ENCODE data around the gene GMDS. TPM values are rescaled to one million over a fixed set of nuclear protein-coding genes. Genes with fewer than 3 reads are reported as not detected.

The GMDS gene
- total and polyA plus RNA-seq, 2 experiments from 2014 or later, result 3.0 to 12.6 TPM

DNA sequence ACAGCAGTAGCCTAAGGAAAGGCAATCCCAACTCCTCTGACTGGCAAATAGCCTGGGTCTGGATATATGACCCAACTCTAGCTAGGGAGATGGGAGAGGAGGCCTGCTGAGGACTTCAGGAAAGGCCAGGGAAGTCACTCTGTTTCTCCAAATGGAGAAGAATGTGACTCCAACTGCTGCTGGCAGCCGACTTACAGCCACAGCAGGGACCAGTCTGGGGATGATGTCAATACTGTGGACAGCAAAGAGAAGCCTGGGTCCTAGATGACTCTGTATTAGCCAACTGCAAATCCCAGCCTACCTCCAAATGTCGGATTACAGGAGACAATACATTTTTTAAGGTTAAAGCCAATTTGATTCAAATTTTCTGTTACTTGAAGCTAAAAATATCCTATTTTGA, 403.1 kb downstream of the GMDS start:
- peaks cover 8% of the 10 kb centered on the region for H3K4me1 ChIP-seq (ENCODE audit: insufficient read depth)
- no peaks in the 10 kb centered on the region for H4K20me1 ChIP-seq (ENCODE audit: insufficient read depth)
- no peaks in the 10 kb centered on the region for H3K27me3 ChIP-seq (replicated peaks; ENCODE audit: insufficient read depth)
- H3F3A ChIP-seq (ENCODE audit: insufficient read depth), result no peaks in the 10 kb centered on the region
- no peak for TF ChIP-seq EZH2 (IDR thresholded peaks at IDR 0.05; ENCODE audit: insufficient read depth, poor library complexity, severe bottlenecking)
- no peak for TF ChIP-seq EZH2phosphoT487 (IDR thresholded peaks at IDR 0.05; ENCODE audit: insufficient read depth, low read depth)
- H3K79me2 ChIP-seq (ENCODE audit: insufficient read depth), result no peaks in the 10 kb centered on the region
- WGBS, 2 experiments (ENCODE audit: low coverage in 1 of 2, low lambda C conversion rate in 2 of 2, missing lambda C conversion rate in 2 of 2), result 85 to 87% methylated on average over 2 of the region's 2 CpGs
- no peak for DNase-seq
- in situ Hi-C loops (cut with MboI), result no loop called here
- H3K27ac ChIP-seq, result no peak overlapping the region
- H3K9me3 ChIP-seq (ENCODE audit: low read depth), result no peaks in the 10 kb centered on the region
- no peak overlapping the region for H3K4me2 ChIP-seq (ENCODE audit: unreplicated experiment)
- no peaks in the 10 kb centered on the region for H3K9me2 ChIP-seq (ENCODE audit: insufficient read depth)
- H3K9ac ChIP-seq, result no peak overlapping the region
- no peak overlapping the region for H2AFZ ChIP-seq
- H3K4me3 ChIP-seq, result no peak overlapping the region
- H3K36me3 ChIP-seq (ENCODE audit: low read depth), result no peaks in the 10 kb centered on the region

DNA sequence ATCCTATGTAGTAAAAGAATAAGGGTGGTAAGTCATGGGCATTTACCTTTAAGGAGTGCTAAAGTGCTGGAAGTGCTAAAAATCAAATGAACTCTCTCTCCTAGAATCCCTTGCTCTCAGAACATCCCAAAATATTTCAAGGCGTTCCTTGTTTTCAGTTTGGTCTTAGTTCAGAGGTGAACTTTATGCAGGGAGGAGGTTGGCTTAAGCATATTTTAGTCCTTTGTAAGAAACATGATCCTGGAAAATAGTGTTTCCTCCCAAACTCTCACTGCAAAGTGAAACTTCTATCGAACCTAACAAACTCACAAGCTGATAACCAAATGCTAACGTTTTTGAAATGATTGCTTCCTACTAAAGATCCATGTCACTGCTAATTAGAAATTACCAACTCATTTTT, 404.3 kb downstream of the GMDS start:
- Histone ChIP-seq H3K9me2 (ENCODE audit: insufficient read depth) (no peaks in the 10 kb centered on the region), H3K36me3 (ENCODE audit: low read depth) (no peaks in the 10 kb centered on the region), H3K79me2 (ENCODE audit: insufficient read depth) (no peaks in the 10 kb centered on the region), H4K20me1 (ENCODE audit: insufficient read depth) (no peaks in the 10 kb centered on the region), H3K9me3 (ENCODE audit: low read depth) (no peaks in the 10 kb centered on the region), H3K27me3 (replicated peaks; ENCODE audit: insufficient read depth) (no peaks in the 10 kb centered on the region), H3K4me1 (ENCODE audit: insufficient read depth) (peaks cover 8% of the 10 kb centered on the region), H3F3A (ENCODE audit: insufficient read depth) (no peaks in the 10 kb centered on the region), H3K4me3 (no peak overlapping the region), H3K4me2 (ENCODE audit: unreplicated experiment) (no peak overlapping the region), H3K27ac (no peak overlapping the region), H2AFZ (no peak overlapping the region), H3K9ac (no peak overlapping the region)
- DNase-seq, result no peak
- in situ Hi-C loops (cut with MboI), result no loop called here
- TF ChIP-seq EZH2 (IDR thresholded peaks at IDR 0.05; ENCODE audit: insufficient read depth, poor library complexity, severe bottlenecking), result no peak
- no peak for TF ChIP-seq EZH2phosphoT487 (IDR thresholded peaks at IDR 0.05; ENCODE audit: insufficient read depth, low read depth)
- 77 to 87% methylated on average over 3 of the region's 3 CpGs for WGBS, 2 experiments (ENCODE audit: low coverage in 1 of 2, low lambda C conversion rate in 2 of 2, missing lambda C conversion rate in 2 of 2)

DNA sequence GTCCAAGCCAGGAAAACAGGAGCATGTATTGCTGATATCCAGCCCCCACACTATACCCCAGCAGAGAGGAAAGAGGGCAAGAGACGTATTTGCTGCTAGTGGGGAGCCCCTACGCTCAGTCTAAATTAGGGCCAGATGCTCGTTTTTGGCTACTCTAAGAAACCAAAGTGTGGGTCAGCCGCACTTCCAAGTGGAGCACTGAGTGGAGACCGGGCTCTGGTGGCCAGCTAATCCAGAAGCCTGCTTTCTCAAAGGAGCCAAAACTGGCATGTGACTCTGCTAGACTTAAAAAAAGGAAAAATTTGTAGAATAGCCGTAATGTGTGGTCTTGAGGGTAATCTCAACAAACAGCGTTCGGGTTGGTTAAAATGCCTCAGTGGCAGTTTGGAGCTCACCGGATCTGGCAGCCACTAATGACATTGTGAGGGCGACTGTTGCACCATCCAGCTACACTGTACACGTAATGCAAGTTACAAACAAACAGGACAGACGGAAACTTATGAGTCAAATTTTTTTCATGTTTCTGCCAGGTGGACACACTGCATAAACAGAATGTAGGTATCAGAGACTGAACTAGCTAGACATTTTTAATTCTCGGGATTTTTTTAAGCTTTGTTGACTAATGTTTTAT, 404.8 kb downstream of the GMDS start:
- no peaks in the 10 kb centered on the region for H4K20me1 ChIP-seq (ENCODE audit: insufficient read depth)
- no peaks in the 10 kb centered on the region for H3K36me3 ChIP-seq (ENCODE audit: low read depth)
- 82 to 88% methylated on average over 13 of the region's 13 CpGs for WGBS, 2 experiments (ENCODE audit: low coverage in 1 of 2, low lambda C conversion rate in 2 of 2, missing lambda C conversion rate in 2 of 2)
- no peaks in the 10 kb centered on the region for H3F3A ChIP-seq (ENCODE audit: insufficient read depth)
- no peaks in the 10 kb centered on the region for H3K9me3 ChIP-seq (ENCODE audit: low read depth)
- H3K4me3 ChIP-seq, result no peak overlapping the region
- no peak overlapping the region for H3K4me2 ChIP-seq (ENCODE audit: unreplicated experiment)
- H2AFZ ChIP-seq, result no peak overlapping the region
- no peak overlapping the region for H3K9ac ChIP-seq
- H3K9me2 ChIP-seq (ENCODE audit: insufficient read depth), result no peaks in the 10 kb centered on the region
- no peak for DNase-seq
- H3K4me1 ChIP-seq (ENCODE audit: insufficient read depth), result peaks cover 8% of the 10 kb centered on the region
- H3K79me2 ChIP-seq (ENCODE audit: insufficient read depth), result no peaks in the 10 kb centered on the region
- no peaks in the 10 kb centered on the region for H3K27me3 ChIP-seq (replicated peaks; ENCODE audit: insufficient read depth)
- in situ Hi-C loops (cut with MboI), result no loop called here
- no peak overlapping the region for H3K27ac ChIP-seq
- TF ChIP-seq EZH2 (IDR thresholded peaks at IDR 0.05; ENCODE audit: insufficient read depth, poor library complexity, severe bottlenecking) (no peak), EZH2phosphoT487 (IDR thresholded peaks at IDR 0.05; ENCODE audit: insufficient read depth, low read depth) (no peak)

DNA sequence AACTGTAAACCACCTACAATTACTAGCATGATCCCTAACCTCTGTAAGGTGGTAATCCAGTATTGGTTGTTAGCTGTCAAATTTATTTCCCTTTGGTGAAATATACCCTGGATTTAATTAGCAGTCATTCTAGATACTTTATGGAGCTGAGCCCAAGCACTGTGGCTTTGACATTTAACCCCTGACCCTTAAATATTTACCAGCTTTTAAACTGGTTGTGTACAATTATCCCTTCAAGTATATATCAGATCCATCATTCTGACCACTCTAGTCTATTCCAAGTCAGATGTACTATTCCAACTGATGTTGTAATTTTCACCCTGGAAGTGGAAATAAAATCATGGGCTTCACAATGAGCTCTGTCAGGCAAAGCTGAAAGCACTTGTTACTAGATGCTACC, 406.0 kb downstream of the GMDS start:
- Histone ChIP-seq H3K27ac (no peak overlapping the region), H3F3A (ENCODE audit: insufficient read depth) (no peaks in the 10 kb centered on the region), H3K27me3 (replicated peaks; ENCODE audit: insufficient read depth) (no peaks in the 10 kb centered on the region), H3K4me2 (ENCODE audit: unreplicated experiment) (no peak overlapping the region), H3K4me1 (ENCODE audit: insufficient read depth) (peaks cover 8% of the 10 kb centered on the region), H3K9me2 (ENCODE audit: insufficient read depth) (no peaks in the 10 kb centered on the region), H3K4me3 (no peak overlapping the region), H3K36me3 (ENCODE audit: low read depth) (no peaks in the 10 kb centered on the region), H3K79me2 (ENCODE audit: insufficient read depth) (no peaks in the 10 kb centered on the region), H3K9me3 (ENCODE audit: low read depth) (no peaks in the 10 kb centered on the region), H2AFZ (no peak overlapping the region), H4K20me1 (ENCODE audit: insufficient read depth) (no peaks in the 10 kb centered on the region), H3K9ac (no peak overlapping the region)
- DNase-seq, result no peak
- TF ChIP-seq EZH2phosphoT487 (IDR thresholded peaks at IDR 0.05; ENCODE audit: insufficient read depth, low read depth) (no peak), EZH2 (IDR thresholded peaks at IDR 0.05; ENCODE audit: insufficient read depth, poor library complexity, severe bottlenecking) (no peak)
- in situ Hi-C loops (cut with MboI), result no loop called here
